Stimulated activated CD4-positive, alpha-beta T cell treated with anti-CD3 and anti-CD28 coated beads, Interleukin-4, amount 100 ng/mL, for 24 hours (primary cell): Measurements from ENCODE around the gene TENM4.
A peak's percentile ranks its signal among the peaks of the same experiment; 100 is the strongest.

Experiments used
- DNase-seq: peaks from one replicate; pipeline ENCODE4 v3.0.0-alpha.2; 2020

TENM4 gene

GRCh38 chr11:78823588-78823987, 617.2 kb downstream of the TENM4 start:
- DNase-seq = no peak

DNA sequence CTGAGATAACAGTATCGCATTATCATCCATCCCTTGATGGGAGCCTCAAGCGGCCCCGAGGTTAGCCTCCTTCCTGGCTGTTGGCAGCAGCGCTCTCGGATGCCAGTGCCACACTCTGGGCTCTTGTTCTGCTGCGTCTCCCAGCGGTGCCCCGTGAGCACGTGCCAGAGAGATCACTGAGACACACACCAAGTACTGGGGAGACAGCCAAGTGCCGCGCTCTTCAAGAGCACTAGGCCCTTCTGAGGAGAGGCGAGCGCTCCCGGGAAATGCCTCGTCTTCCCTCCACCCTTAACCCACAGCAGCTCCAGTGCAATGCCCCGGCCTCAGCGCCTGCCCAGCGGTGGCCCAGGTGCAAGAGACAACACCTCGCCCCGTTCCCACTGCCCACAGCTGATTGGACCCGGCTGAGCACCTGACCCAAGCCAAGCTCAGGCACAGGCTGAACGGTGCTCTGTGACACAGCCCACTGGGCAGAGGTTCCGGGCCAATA, 617.9 kb downstream of the TENM4 start:
- DNase-seq = no peak

DNA sequence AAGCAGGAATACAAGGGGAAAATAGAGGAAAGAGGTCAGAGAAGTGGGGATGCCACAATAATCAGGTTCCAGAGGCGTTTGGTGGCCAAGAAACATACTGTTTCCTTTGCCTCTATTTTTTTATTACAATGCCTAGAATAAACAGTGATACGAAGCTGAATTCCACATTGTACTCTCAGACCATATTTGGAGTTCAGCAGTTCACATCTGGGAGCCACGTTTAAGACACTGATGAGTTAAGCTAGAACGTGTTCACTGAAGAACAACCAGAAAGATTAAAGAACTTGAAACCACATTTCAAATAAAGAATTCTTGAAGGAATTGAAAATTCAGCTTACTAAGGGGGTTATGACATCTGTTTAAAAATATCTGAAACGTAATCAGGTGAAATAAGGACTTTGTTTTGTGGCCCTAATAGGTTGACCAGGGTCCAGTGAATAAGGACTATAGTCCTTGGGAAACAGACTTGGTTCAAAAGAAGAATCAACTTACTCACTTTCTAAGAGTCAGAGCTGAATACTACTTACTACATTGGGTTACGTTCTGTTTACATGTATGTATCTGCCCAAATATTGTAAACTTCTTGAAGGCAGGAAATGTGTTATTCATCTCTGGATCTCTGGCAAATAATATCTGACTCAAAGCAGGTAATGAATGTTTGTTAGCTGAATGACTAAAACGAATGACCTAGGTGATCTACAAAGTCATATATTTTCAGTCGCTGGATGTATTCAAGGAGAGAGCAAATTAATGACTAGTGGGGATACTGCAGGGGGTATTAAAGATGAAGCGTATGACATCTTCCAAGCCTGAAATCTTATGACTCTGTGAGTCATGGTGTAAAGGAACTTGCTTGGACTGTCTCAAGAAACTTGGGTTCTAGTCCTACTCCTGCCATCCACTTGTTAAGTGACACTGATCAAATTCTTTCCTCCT, 619.2 kb downstream of the TENM4 start:
- DNase-seq = no peak

DNA sequence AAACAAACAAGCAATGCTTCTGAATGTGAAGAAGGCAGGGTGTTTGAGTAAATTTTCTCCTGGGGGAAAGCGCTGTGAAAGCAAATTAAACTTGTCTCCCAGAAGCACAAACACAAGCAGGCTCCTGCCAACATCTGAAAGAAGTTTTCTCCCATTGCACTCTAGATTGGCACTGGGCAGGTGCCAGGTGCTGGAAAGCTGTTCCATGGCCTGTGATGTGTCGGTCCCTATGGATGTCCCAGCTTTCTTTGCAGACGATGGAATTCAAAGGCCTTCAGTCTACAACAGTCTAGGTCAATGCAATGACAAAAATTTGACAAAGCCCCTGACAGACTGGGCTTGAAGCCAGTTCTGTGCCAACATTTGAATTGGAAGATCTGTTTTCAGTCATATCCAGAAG, 620.1 kb downstream of the TENM4 start:
- no peak for DNase-seq

DNA sequence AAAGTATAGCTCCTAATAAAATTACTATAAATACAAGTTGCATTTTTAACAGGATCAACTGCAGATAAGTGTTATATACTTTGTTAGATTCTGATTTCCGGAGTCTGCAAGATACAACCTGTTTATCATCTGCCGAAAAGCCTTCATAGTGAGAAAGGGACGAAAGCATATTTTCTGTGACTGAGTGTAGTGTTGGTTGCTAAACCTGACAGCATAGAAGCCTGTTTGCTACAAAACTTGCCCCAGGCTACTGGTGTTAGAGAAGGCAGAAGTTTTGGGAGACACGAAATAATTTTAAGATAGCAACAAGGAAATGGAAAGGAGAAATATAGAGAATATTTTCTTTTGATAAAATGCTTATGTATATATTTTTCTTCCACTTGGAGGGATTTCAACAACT, 622.6 kb downstream of the TENM4 start:
- DNase-seq = no peak

GRCh38 chr11:78815831-78816230, 625.0 kb downstream of the TENM4 start:
- no peak for DNase-seq

- DNase-seq = no peak
These were observed 628.1 kb downstream of the TENM4 start for GRCh38 chr11:78812513-78813293.

GRCh38 chr11:78810559-78811009, 630.2 kb downstream of the TENM4 start:
- no peak for DNase-seq

DNA sequence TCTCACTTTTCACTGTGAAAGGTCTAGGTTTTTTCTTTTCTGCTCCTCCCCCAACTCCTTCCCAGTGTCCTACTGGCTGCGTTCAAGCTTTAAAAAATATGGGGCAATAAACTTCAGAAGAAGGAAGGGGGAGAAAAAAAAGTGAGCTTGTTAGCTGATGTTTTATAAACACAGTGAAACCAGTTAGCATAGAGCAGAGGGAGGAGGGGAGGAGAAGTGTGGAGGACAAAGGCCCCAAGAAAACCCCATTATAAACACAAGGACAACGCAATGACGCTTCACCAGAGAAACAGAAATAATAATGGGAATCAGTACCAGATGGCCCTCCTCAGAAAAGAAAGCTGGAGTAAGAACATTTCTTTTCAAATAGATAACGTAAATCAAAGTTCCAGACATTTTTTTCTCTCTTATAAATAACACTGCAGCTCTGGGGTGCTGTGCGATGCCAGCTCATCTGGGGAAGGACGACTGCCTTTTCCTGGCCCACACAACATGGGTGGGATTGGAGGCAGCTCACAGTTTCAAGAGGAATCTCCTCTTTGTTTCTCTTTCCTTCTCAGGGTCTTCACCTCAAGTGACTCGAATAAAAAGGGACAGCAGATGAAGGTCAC, 630.8 kb downstream of the TENM4 start:
- no peak for DNase-seq

GRCh38 chr11:78808923-78809322, 631.9 kb downstream of the TENM4 start:
- DNase-seq = no peak

DNA sequence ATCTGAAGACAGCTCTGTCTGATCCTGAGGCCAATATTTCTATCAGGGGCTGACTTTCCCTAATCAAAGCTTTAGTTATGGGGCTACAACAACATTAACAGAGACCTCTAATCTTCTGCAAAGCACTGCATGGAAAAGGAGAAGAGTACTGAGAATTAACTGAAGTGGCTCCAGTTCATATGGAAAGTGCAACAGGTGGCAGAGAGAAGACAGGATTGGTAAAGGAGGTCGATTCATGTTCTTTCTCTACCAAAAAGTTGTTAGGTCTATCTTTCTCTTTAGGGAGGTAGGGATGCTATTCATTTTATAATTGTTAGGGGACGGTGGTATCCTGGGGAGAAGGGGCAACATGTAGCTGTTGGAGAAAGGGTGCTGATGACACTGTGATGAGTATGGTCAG, 633.5 kb downstream of the TENM4 start:
- no peak for DNase-seq

GRCh38 chr11:78806214-78807004, 634.4 kb downstream of the TENM4 start:
- no peak for DNase-seq

DNA sequence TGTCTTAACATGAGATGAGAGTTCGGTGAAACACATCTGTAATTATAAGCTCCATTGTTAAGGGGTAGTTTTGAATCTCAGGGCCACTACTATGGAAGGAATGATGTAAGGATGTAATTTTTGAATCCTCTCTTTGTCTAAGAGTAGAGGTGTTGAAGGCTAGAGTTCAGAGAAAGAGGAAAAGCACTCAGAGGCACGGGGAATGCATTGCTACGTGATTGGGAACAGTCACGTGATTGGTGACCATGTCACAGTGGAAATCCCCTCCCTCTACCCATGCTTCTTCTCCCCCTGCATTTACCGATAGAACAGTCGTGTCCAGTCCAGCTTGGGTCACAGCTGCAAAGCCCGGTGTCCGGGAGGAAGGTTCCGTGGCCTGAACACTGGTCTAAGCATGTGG, 635.8 kb downstream of the TENM4 start:
- DNase-seq = no peak

GRCh38 chr11:78803995-78804394, 636.8 kb downstream of the TENM4 start:
- DNase-seq = no peak

GRCh38 chr11:78802058-78802761, 638.6 kb downstream of the TENM4 start:
- no peak for DNase-seq

GRCh38 chr11:78801161-78801884, 639.5 kb downstream of the TENM4 start:
- no peak for DNase-seq

GRCh38 chr11:78800756-78801155, 640.1 kb downstream of the TENM4 start:
- no peak for DNase-seq

DNA sequence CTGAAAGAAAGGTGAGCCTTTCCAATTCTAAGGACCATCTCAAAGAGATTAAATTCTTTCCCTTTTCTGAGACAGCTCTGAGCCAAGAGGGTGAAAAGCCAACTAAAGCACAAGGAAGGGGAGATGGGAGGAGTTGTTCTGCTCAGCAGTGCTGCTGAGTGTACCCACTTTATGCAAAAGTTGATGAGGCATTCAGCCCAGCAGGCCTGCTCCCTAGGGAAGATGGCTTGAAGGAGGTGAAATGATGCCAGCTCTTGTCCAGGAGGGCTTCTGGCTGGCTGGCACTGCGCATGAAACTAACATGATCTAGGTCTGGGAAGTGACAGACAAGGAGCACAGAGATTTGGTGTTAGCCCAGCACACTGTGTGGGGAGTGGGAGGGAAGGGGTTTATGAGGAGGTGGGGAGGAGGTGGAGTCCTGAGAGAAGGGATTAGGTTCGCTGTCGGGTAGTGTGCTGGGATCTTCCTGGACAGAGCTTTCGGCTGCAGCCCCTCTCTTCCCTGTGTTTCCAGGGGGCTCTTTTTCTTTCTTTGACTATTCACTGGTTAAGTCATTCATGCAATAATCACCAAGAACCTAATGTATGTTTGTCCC, 640.6 kb downstream of the TENM4 start:
- no peak for DNase-seq

DNA sequence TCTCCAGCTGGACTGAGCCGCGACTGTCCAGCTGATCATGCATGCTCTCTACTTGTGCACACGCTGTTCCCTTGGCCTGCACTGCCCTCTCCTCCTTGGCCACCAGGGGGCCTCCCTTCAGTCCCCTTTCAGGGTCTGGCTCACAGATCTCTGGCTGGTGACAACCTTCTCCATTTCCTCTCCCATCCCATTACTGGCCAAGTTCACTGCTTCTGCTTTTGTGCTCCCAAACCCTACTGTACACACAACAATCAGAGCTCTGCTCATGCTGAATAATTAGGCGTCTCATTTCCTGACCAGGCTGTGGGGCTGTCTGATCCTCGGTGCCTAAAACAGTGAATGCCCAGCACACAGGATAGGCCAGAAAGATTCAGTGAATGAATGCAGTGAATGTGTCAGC, 642.2 kb downstream of the TENM4 start:
- peak; percentile 12 for DNase-seq

DNA sequence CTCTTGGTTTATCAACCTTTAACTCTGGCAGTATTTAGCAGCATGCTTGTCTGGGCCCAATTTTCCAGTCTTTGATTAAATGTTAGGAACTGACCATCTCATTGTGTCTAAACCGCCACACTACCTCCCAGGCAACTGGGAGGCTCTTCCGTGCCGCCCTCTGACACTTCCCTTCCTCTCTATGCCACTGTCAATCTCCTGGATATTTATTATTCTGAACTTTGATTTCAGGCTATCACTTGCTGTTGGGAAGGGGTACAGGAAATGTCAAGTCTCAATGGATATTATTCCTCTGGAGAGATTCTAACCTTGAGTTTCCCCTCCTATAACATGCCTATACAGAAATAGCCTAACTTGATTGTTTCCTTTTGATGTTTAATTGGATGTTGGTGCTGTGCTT, 643.3 kb downstream of the TENM4 start:
- DNase-seq = no peak

GRCh38 chr11:78796956-78797355, 643.9 kb downstream of the TENM4 start:
- no peak for DNase-seq
